HepG2 (cell line): ENCODE measurements around the gene SPTSSB. TPM values are rescaled to one million over a fixed set of nuclear protein-coding genes. Genes with fewer than 3 reads are reported as not detected.
A peak's percentile ranks its signal among the peaks of the same experiment; 100 is the strongest.

Experiments used
- ASH2L ChIP-seq: fragments of 300-600, 200-600 bp; sonication (generic); IDR thresholded peaks from 2 replicates; pipeline ENCODE4 v1.7.0; 2017; ENCODE audit warnings: low read depth, mild to moderate bottlenecking, moderate library complexity, mixed read lengths, low read length; ENCODE audit not compliant: insufficient read length
- DPF2 ChIP-seq: sonication (generic); formaldehyde crosslinking; IDR thresholded peaks from 2 replicates; pipeline ENCODE4 v1.4.0; 2020; ENCODE audit warnings: mild to moderate bottlenecking, low read depth, missing genetic modification reagents, borderline replicate concordance
- FOXJ3 ChIP-seq: sonication (generic); formaldehyde crosslinking; IDR thresholded peaks from 2 replicates; pipeline ENCODE4 v1.4.0; 2020; ENCODE audit warnings: missing genetic modification reagents, mild to moderate bottlenecking, borderline replicate concordance
- FOXO1 ChIP-seq: sonication (generic); formaldehyde crosslinking; IDR thresholded peaks from 2 replicates; pipeline ENCODE4 v1.4.0; 2020; ENCODE audit warnings: missing genetic modification reagents
- FOXO4 ChIP-seq: sonication (generic); formaldehyde crosslinking; conservative IDR thresholded peaks from 2 replicates; pipeline ENCODE4 v1.8.1; 2023; ENCODE audit warnings: missing genetic modification reagents
- FOXP1 ChIP-seq, 2 experiments: fragments of 450-650 bp in 1 of 2; IDR thresholded peaks; 2 replicates each; pipeline ENCODE4 v1.6.1; 2017 to 2018; ENCODE audit warnings: antibody characterized with exemption in 1 of 2
- GRHL1 ChIP-seq: sonication (generic); formaldehyde crosslinking; conservative IDR thresholded peaks from 2 replicates; pipeline ENCODE4 v1.8.0; 2022; ENCODE audit warnings: missing genetic modification reagents
- HOXD1 ChIP-seq: sonication (generic); formaldehyde crosslinking; IDR thresholded peaks from 2 replicates; pipeline ENCODE4 v1.5.0; 2020; ENCODE audit warnings: missing genetic modification reagents
- KDM3A ChIP-seq: IDR thresholded peaks from 2 replicates; pipeline ENCODE4 v1.6.1; 2018; ENCODE audit warnings: low read depth, missing compliant biosample characterization
- MTF2 ChIP-seq: sonication (generic); formaldehyde crosslinking; IDR thresholded peaks from 2 replicates; pipeline ENCODE4 v1.5.0; 2020; ENCODE audit warnings: missing genetic modification reagents, borderline replicate concordance
- RFXANK ChIP-seq: IDR thresholded peaks from 2 replicates; pipeline ENCODE4 v1.6.1; 2016
- TBX2 ChIP-seq: sonication (generic); formaldehyde crosslinking; IDR thresholded peaks from 2 replicates; pipeline ENCODE4 v1.5.0; 2020; ENCODE audit warnings: missing genetic modification reagents, mild to moderate bottlenecking, borderline replicate concordance
- ZNF562 ChIP-seq: sonication (generic); formaldehyde crosslinking; IDR thresholded peaks from 2 replicates; pipeline ENCODE4 v1.8.0; 2022; ENCODE audit warnings: missing genetic modification reagents, borderline replicate concordance
- ZNF609 ChIP-seq: sonication (generic); formaldehyde crosslinking; IDR thresholded peaks from 2 replicates; pipeline ENCODE4 v1.4.0; 2020; ENCODE audit warnings: mild to moderate bottlenecking, missing genetic modification reagents, borderline replicate concordance
- ZNF652 ChIP-seq: IDR thresholded peaks from 2 replicates; pipeline ENCODE4 v1.6.1; 2016; ENCODE audit warnings: low read depth, borderline replicate concordance
- ZNF761 ChIP-seq: sonication (generic); formaldehyde crosslinking; conservative IDR thresholded peaks from 2 replicates; pipeline ENCODE4 v1.4.0; 2020; ENCODE audit warnings: mild to moderate bottlenecking, missing genetic modification reagents
- ZXDC ChIP-seq: sonication (generic); formaldehyde crosslinking; IDR thresholded peaks from 2 replicates; pipeline ENCODE4 v1.5.0; 2020; ENCODE audit warnings: mild to moderate bottlenecking, missing genetic modification reagents
- polyA plus RNA-seq, 8 experiments: library from polyadenylated mRNA; depleted of rRNA in 3 of 8; stranded (reverse) in 7 of 8; unstranded in 1 of 8; fragments of >200 nt; fragmentation: Illumina TruSeq in 4 of 8; extraction: Trizol in 4 of 8; gene quantifications; 2 replicates each; pipeline versions ENCODE4 v1.2.1 to v1.2.3, GENCODE V29; 2011 to 2016; ENCODE audit warnings: low read depth in 4 of 8, missing spikeins in 1 of 8, mixed read lengths in 1 of 8; ENCODE audit not compliant: insufficient read depth in 1 of 8
- total RNA-seq, 5 experiments: library from RNA; depleted of rRNA; stranded (reverse); fragments of >200 nt; fragmentation: Illumina TruSeq; extraction: Trizol; gene quantifications; 2 replicates each; pipeline ENCODE4 v1.2.3, GENCODE V29; 2016; ENCODE audit warnings: low read depth in 1 of 5

Gene SPTSSB
- total and polyA plus RNA-seq, 2 of the 13 experiments (the other 11 are each of a cell fraction or from before 2014, with no cell fraction given): 0.51 to 2.4 TPM

GRCh38 chr3:161323926-161324621 is 47.2 kb downstream of the SPTSSB start (continued):
- no peak for TF ChIP-seq GRHL1 (CRISPR knock-in tag)
- no peak for TF ChIP-seq ZXDC (CRISPR knock-in tag)
- TF ChIP-seq FOXJ3 (CRISPR knock-in tag): peak; percentile 96; the same call in 1 of the 2 replicates
- TF ChIP-seq TBX2: no peak
- TF ChIP-seq ZNF562 (CRISPR knock-in tag): no peak
- 0 out of 2 replicates have a peak, but pooled peaks have one; percentile 28 for TF ChIP-seq MTF2 (CRISPR knock-in tag)
- TF ChIP-seq FOXO1 (CRISPR knock-in tag): peak; percentile 80; the same call in 1 of the 2 replicates
- TF ChIP-seq ASH2L: peak; percentile 47
- no peak for TF ChIP-seq FOXO4
- TF ChIP-seq ZNF652: peak; percentile 16; the same call in 1 of the 2 replicates
- TF ChIP-seq DPF2 (CRISPR knock-in tag): peak; percentile 66; the same call in 1 of the 2 replicates
- 0 out of 2 replicates have a peak, but pooled peaks have one; percentile 69 for TF ChIP-seq KDM3A (CRISPR knock-in tag)
- 0 out of 2 replicates have a peak, but pooled peaks have one; percentile 28 for TF ChIP-seq HOXD1
- 0 out of 2 replicates have a peak, but pooled peaks have one; percentile 57 for TF ChIP-seq RFXANK (CRISPR knock-in tag)
- peak; percentile 84 for TF ChIP-seq FOXP1 (IDR thresholded peaks at IDR 0.05)
- peak; percentile 97 for TF ChIP-seq FOXP1 (CRISPR knock-in tag; IDR thresholded peaks at IDR 0.05)
- peak; percentile 88 for TF ChIP-seq ZNF609
- TF ChIP-seq ZNF761 (CRISPR knock-in tag): no peak
